SHP77 treated with DMSO at 0.1 percent for 48 hours (cell line): ENCODE results near the gene NIPAL3.
"Not testable (repeated sequence)": the region's sequence is repeated elsewhere in the genome, so short reads cannot be mapped to it uniquely, and the experiment has no call there.

Source experiments
- DNase-seq: peaks from one replicate; lab custom pipeline; 2025; lab: John Stamatoyannopoulos, UW

NIPAL3 gene

GRCh38 chr1:24491577-24492360 lies 76.2 kb downstream of the NIPAL3 start:
- DNase-seq: no peak

DNA sequence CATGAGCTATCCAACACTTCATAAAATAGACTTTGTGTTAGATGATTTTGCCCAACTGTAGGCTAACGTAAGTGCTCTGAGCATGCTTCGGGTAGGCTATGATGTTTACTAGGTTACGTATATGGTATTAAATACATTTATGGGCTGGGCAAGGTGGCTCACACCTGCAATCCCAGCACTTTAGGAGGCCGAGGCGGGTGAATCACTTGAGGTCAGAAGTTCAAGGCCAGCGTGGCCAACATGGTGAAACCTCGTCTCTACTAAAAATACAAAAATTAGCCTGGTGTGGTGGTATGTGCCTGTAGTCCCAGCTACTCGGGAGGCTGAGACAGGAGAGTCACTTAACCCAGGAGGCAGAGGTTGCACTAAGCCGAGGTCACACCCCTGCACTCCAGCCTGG lies 77.3 kb downstream of the NIPAL3 start:
- not testable (repeated sequence) for DNase-seq

GRCh38 chr1:24493785-24494184 lies 78.2 kb downstream of the NIPAL3 start:
- no peak for DNase-seq

- no peak for DNase-seq
These were observed 83.0 kb downstream of the NIPAL3 start for GRCh38 chr1:24498589-24498988.

DNA sequence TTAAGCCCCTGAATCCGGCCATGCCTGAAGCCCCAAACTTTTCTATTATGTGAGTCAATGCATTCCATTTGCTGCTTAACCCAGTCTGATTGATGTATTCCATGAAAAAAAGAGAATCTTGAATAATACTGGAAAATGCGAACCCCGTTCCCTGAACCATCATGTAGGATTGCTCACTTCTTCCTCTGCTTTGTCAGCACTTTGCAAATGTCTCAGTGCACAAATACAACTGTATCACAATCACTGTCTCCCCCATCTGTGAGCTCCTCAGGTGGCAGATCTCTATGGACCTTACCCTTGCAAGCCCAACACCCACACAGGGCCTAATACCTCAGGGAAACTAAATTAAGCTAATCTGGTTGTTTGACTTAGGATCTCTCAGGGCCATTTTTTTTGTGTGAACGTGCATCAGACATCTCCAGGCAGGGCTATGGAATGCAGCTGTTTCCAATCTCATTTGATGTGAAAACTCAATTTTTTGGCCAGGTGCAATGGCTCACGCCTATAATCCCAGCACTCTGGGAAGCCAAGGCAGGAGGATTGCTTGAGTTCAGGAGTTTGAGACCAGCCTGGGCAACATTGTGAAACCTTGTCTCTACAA lies 84.9 kb downstream of the NIPAL3 start:
- no peak for DNase-seq

- peak; percentile 26 for DNase-seq
These were observed 85.9 kb downstream of the NIPAL3 start for GRCh38 chr1:24501371-24502064.

DNA sequence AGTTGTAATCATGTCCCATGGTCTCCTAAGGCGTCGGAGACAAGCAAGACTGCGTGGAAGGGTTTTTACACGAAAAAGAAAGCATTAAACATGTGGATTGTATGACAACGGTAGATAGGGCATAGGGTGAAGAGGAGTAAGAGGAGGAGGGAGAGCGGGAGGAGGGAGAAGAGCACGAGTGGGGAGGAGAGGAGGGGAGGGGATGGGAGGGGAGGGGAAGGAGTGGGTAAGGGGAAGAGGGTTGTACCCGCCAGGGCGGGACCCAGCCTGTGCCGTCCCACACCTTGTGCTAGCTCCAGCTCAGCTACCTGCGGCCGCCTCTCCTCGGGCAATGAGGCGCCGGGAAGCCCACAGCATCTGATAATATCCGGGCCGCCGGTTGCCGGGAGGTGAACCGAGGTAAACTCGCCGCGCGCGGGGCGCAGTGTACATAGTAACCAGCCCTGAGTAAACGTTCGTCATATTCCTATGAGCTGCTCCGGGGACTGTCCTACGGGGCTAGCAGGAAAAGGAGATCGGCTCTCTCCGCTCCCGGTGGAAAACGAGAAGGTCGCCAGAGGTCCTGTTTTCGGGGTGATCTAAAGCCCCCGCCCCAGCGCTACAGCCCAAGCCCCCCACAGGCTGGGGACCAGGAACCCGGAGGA lies 86.6 kb downstream of the NIPAL3 start:
- DNase-seq: peak; percentile 41

DNA sequence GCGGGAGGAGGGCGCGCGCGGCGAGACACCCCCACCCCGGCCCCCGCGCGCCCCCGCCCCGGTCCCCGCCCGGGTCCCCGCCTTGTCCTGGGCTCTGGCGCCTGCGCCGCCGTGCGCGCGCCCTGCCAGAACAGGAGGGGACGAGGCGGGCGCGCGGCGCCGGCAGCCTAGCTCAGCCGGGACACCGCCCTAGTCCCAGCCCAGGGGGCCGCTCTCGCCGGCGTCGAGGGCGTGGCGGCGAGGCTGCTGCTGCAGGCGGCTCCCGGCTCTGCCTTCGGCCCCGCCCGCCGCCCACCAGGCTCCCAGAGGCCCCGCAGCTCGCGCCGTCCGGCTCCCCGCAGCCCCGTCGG lies 87.1 kb downstream of the NIPAL3 start, which contains the start of gene RCAN3:
RCAN3 (plus strand) TSS at position 128 of the 350 bp plus-strand sequence. CDS start 11,537 bp downstream, outside the sequence.
- DNase-seq: no peak

DNA sequence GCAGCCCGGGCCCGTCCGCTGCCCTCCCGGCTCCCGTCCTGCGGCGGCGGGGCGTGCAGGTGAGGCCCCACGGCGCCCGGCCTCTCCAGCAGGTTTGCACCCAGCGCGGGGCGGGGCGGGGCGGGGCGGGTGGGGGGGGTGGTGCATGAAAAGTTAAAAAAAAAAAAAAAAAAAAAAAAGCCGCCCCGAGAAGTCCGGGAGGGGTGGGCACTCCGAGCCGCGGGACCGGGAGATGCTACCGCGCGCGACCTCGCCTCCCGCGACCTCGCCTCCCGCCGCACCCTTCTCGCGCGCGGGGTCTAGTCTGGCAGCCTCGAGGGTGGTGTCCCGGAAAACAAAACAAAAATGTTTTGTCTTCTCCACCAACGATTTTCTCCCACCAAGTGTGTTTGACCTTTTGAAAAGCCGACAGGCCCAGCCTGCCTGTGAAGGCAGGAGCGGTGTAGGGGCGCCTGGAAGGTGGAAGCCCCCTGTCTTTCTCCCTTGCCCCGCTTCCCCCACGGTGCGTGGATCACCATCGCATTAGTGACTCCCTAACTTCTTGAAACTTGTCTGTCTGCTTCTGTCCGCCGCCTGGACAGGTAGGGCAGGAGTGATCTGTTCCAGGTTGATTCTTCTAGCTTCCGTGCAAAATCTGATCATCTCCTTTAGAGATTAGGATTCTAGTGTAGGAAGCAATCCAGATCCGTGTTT lies 87.6 kb downstream of the NIPAL3 start:
- DNase-seq: no peak

- no peak for DNase-seq
These were observed 88.4 kb downstream of the NIPAL3 start for GRCh38 chr1:24503870-24504523.

GRCh38 chr1:24504560-24504959 lies 89.0 kb downstream of the NIPAL3 start:
- DNase-seq: no peak

GRCh38 chr1:24505816-24506215 lies 90.2 kb downstream of the NIPAL3 start:
- DNase-seq: no peak

DNA sequence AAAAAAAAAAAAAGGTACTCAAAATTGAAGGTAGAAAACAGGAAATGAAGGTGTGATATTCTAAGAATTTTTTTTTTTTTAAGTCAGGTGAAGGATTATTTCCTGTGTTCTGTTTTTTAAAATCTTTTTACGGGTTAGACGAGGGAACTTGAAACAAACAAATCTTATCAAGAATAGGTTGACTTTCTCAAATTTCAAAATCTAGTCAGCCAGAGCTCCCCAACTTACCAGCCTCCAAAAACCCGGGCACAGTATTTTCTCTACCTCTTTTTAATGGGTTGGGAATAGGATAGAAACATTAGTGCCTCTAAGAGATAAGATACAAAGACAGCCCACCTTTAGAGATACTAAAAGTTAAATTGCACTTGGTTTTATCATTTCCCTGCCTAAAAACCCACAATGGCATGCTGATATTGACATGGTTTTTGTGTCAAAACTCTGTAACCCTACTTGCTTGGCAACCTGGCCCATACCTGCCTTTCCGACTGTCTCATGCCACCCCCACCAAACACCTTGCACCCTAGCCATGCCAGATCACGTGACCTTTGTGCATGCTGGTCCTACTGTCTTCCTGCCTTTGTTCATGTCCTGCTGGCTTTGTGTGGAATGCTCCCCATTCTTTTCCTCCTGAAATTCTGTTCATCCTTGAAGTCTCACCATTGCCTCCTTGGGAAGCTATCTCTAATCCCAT lies 91.2 kb downstream of the NIPAL3 start:
- no peak for DNase-seq

- DNase-seq: no peak
These were observed 91.8 kb downstream of the NIPAL3 start for GRCh38 chr1:24507405-24507804.

GRCh38 chr1:24508911-24509310 lies 93.3 kb downstream of the NIPAL3 start:
- DNase-seq: no peak

GRCh38 chr1:24513706-24514105 lies 98.1 kb downstream of the NIPAL3 start:
- no peak for DNase-seq

DNA sequence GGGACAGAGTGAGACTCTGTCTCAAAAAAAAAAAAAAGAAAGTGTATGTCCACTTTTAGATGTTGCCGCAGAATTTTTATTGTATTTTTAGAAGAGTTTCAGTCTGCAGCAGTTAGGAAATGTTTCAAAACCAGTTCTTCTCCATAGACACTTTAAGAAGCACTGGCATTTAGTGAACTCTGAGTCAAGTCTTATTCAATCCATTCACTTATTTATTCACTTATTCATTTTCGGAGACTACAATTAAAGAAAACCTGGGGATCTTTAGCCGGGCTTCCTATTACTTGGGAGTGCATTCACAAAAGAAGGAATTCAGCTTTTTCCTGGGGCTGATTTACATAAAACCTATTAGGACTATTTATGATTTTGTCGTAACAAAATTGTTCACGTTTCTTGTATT lies 99.3 kb downstream of the NIPAL3 start:
- no peak for DNase-seq

DNA sequence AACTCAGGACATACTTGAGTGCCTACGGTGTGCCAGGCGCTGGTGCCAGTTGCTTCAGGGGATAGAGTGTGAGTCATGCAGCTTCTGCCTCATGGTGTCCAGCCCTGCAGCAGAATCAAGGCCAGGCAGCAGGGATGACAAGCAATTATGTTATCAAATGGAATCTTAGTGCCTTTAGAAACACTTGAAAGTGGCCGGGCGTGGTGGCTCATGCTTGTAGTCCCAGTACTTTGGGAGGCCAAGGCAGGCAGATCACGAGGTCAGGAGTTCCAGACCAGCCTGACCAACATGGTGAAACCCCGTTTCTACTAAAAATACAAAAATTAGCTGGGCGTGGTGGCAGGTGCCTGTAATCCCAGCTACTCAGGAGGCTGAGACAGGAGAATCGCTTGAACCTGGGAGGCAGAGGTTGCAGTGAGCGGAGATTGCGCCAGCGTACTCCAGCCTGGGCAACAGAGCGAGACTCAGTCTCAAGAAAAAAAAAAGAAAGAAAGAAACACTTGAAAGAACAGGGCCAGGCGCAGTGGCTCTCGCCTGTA lies 100.1 kb downstream of the NIPAL3 start:
- DNase-seq: not testable (repeated sequence)

GRCh38 chr1:24516506-24516905 lies 100.9 kb downstream of the NIPAL3 start:
- no peak for DNase-seq

GRCh38 chr1:24517898-24518297 lies 102.3 kb downstream of the NIPAL3 start:
- DNase-seq: no peak

- not testable (repeated sequence) for DNase-seq
These were observed 104.7 kb downstream of the NIPAL3 start for GRCh38 chr1:24520282-24520681.
